ENCODE results near the gene GPR89A.
"Not testable (repeated sequence)": the region's sequence is repeated elsewhere in the genome, so short reads cannot be mapped to it uniquely, and the experiment has no call there.

Gene GPR89A

DNA sequence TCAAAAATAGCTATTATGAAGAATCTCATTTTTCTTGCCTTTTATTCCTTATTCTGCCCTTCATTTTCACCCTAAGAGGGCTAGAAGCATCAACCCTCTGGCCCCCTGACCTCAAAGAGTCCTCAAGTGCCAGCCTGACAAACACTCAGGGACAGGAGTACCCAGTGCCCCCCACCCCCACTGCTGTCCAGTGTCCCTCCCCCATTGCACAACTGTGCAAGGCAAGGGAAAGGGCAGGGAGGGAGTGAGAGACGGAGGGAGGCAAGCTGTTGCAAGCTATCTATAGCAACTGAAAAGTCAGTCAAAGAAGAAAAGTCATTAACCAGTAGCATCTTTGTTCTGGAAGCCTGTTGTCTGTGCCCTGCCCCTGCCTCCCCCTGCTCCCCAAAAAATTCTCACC is 78.3 kb downstream of the GPR89A start:
- DNase-seq (ENCODE audit: low spot score), result not testable (repeated sequence)

DNA sequence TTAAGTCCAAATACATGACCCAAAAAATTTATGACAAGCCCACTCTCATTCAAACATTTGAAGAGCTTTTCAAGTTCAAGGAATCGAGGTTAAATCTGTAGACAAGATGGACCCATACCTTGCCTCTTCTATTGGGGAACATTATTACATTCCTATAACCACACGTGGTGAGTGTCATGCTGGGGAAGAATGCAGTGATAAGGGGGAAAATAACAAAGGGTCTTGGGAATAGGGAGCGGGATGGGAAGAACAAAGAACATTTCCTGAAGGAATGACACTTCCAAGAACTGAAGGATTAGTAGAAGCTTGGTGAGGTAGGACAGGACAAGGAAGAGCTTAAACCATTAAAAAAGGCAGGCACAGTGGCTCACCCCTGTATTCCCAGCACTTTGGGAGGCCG is 80.5 kb downstream of the GPR89A start:
- no peak for DNase-seq (ENCODE audit: low spot score)

DNA sequence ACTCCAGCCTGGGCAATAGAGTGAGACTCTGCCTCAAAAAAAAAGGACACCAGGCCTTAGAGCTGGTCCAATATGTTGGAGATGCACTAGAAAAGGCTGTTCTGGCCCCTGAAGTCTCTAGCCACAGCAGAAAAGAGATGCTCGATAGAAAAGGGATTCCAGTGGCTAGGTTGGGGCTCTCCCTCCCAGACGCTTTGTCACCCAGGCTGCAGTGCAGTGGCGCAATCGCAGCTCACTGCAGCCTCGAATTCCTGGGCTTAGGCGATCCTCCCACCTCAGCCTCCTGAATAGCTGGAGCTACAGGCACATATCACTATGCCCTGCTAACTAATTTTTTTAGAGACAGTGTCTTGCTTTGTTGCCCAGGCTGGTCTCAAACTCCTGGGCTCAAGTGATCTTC is 81.1 kb downstream of the GPR89A start:
- no peak for DNase-seq (ENCODE audit: low spot score)

DNA sequence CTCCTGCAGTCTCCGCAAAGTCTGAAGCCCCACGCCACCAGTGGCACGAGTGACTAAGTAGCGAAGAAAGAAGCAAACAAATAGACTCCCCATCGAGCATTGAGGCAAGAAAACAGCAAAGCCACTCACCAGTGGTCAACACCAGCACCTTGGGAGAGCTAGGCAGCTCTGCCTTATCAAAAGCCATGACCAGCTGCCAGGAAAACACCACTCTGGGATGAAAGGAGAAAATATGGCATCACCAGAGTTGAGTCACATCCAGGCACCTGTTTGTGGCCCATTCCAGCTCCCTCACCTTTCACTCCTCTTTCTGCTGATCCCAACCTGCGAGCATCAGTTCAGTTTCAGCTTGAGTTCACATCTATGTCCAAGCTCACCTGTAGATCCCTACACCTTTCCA is 82.1 kb downstream of the GPR89A start:
- no peak for DNase-seq (ENCODE audit: low spot score)

DNA sequence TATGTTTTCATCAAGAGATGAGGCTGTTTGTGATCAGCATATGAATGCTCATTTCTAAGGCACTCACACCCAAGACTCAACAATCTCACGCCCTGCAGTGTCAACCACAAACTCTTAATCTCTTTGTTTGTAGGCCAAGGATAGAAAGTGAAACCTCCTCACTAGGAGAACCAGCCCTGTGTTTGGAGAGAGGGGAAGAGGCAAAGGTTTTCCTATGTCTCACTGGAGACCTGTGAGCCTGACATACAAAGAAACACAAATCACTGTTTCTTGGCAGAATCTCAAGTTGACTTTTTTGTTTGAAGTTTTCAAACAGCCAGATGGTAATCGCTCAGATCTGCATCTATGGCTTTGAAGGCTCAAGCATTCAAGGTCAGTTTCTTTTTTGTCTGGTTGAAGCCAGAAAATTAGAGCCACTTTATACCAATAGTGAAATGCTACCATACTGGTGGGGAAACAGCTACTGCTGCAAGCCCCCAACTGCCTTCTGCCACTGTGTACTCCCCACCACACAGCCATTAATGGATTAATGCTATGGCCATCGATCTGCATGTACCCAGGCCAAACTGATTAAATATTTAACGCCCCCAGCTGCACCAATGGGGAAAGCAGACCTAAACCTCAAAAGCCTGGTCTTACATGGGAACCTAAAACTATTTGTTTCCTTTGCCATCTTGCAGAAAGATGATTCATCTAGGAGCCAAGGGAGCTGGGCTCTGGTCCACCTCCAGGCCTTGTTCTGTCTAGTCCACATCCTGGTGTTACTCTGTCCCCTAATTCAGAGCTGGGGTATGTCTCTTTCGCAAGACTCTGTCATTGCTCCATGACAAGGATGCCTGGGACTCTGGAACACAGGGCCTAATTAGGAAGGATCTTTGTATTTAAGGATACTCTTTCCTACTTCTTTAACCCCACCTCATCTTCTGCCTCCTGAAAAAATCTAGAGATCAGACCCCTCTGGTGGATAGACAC is 83.1 kb downstream of the GPR89A start:
- DNase-seq (ENCODE audit: low spot score), result no peak

DNA sequence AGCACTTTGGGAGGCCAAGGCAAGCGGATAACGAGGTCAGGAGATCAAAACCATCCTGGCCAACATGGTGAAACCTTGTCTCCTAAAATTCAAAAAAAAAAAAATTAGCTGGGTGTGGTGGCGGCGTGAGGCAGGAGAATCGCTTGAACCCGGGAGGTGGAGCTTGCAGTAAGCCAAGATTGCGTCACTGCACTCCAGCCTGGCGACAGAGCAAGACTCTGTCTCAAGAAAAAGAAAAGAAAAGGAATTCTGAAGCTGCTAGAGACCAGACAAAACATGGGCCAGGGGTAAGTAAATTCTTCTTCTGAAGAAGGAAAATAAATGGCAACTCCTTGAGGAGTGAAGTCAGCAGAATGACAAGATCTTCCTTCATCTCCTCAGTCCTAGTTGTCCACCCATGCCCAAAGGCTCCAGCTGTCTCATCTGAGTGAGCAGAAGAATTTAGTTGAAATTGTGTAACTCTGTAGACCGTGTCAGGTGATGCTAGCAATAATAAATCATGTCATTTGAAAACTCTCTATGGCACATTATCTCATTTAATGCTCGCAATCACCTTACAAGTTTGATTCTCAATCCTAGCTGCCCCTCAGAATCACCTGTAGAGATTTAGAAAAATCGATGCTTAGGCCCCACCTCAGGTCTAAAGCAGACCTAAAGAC is 85.1 kb downstream of the GPR89A start:
- no peak for DNase-seq (ENCODE audit: low spot score)

DNA sequence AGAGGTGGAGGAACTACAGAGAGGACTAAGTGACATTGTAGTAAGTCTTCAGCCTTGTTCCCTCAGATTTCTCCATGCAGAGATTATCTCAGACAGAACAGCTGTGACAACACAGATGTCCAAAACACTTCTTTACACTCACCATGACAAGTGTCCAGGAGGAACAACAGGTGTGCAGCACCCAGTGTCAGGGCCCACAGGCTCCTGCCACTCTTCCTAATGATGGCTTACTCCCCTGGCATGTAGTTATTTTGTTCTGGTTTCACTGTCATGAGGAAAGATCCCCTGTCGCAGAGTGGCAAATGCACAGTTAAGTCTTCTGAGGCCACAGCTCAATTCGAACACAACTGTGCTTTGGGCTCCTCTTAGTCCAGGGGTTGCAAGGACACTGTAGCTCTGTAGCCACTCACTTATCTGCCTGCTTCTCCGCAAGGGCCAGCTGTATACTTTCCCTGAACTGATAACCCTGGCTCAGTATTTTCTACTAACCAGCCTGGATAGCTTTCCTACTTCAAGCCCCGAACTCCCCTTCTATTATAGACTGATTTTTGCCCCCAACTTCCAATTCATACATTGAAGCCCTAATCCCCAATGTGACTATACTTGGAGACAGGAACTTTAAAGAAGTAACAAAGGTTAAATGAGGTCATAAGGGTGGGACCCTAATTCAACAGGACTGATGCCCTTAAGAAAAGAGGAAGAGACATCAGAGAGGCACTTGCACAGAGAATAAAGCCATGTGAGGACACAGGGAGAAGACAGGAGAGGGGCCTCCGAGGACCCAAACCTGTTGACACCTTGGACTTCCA is 88.2 kb downstream of the GPR89A start:
- no peak for DNase-seq (ENCODE audit: low spot score)

DNA sequence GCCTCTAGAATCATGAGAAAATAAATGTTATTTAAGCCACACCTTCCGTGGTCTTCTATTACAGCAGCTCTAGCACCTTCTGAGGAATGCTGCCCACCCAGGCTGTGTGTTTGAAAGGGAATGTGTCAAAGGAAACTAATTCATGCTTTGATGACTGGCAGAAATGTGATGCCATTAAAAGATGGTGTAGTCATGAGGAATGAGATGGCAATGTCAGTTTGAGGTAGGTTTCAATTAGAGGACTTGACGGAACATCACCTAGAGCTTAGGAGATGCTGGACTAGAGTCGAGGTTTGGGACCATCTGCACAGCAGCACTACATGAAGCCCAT is 88.8 kb downstream of the GPR89A start:
- DNase-seq (ENCODE audit: low spot score), result no peak

DNA sequence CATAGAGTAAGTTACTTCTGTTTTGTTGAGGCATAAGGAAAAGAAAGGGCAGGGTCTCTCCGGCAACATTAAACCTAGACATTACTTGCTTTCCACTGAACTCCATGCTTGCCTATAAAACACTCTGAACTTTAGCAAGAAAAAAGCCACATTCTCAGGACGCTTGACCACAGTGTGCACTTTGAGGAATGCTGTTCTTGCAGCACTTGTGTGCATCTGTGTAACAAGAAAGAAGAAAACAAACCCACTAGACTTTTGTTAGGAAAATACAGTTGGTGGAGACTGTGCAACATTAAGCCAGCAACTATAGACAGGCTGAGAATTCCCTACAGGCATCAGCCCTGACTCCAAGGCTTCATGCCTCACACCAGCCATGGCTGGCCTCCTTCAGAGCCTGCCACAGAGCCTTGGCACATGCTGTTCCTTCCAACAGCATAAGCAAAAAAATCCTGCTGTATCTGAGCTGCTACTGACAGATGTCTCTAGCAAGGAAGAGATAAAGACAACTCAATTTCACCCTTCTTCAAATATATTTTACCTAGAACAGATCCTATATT is 93.6 kb downstream of the GPR89A start:
- no peak for DNase-seq (ENCODE audit: low spot score)

DNA sequence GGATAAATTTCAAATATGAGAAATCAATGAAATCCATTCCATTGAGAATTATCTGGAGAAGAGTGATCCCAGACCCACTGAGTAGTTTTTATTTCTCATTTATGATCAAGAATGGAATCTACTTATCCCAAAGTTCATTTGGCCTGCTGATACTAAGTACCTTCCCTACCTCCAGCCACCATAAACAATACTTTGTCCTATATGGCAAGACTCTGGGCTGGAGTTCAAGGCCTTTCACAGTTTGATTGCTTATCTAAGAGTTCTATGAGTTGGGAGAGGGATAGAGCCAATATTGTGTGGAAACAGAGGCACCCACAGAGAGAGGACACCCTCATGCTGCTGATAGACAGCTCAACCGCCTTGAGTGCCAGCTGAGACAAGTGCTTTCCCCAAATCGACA is 94.3 kb downstream of the GPR89A start:
- no peak for DNase-seq (ENCODE audit: low spot score)

DNA sequence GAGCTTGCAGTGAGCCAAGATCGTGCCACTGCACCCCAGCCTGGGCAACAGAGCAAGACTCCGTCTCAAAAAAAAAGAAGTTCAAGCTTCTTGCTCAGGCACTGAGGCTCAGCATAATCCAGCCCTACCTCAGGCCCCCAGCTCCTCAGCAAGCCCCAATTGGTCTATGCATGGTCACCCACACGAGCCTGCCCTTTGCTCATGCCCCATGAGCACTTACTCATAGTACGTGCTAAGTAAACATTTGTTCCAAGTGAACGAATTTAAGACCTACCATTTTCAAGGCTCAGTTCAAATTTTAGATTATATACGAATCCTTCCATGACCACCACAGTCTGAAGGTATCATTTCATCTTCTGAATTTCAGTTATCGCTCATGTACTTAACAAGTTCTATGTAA is 95.0 kb downstream of the GPR89A start:
- DNase-seq (ENCODE audit: low spot score), result no peak

DNA sequence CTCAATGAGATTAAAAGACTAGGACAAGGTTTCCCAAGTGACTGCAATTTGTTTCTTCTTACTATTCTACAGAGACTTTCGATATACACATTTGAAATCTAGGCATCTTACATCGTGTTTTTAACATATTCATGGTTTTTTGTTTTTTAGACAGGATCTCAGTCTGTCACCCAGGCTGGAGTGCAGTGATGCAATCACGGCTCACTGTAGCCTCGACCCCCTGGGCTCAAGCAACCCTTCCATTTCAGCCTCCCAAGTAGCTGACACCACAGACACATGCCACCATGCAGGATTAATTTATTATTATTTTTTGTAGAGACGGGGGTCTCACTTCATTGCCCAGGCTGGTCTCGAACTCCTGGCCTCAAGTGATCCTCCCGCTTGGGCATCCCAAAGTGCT is 97.8 kb downstream of the GPR89A start:
- DNase-seq (ENCODE audit: low spot score), result no peak

DNA sequence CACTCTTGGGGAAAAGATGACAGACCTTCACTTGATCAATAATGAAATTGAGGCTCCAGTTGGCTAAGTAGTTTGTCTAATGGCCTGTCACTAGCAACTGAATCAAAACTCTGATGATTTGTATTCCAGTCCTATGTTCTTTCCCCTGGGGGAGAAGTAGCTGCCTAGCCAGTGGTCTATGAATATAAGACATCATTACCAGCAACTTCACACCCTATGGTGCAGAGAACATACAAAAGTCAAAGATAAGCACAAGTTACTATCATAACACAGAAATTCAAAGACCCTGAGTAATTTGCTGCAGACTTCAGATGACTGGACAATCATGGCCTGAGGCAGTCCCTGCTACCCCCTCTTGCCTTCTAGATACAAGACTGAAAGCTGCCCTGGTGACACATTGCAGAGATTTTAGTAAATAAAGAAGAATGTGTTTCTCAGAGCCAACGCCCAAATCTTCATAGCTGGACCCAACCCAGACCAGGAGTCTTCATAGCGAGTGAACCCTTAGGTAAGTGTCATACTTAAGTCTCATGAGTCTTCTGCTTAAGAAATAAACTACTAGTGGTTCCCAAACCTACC is 98.4 kb downstream of the GPR89A start:
- DNase-seq (ENCODE audit: low spot score), result no peak

DNA sequence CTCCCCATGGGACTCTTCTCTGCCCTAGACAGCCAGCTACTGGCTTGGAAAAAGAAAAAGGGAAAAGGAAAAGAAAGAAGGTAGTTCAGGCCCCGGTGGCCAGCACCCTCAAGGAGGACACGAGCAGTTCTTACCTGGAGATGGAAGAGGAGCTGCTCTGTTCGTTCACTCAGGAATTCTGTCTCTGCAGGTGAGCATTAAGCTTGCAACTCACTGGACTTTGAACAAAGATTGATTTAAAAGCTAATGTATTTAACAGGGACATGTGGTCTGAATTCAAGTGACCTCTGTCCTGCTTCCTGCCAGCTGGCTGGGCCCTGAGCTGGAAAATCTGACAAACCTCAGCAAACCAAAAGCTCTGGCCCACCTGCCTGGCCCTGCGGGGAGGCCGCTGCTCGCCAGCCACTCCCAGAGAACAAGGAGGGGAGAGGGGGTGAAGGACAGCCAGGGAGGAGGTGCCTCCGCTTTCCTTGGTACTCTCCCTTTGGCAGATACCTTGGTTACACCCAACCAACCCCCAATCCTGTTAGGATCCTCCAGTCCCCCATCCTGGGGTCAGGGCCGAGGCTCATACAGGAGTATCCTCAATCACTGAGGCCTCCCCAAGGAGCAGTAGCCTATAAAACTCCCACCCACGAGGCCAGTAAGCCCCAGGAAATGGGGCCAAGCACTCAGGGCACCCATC is 99.5 kb downstream of the GPR89A start, which contains the start of gene PDZK1:
Gene PDZK1 (minus strand): TSS at position 186 of the 685 bp plus-strand sequence. CDS start 19,347 bp downstream, outside the sequence.
- no peak for DNase-seq (ENCODE audit: low spot score)

DNA sequence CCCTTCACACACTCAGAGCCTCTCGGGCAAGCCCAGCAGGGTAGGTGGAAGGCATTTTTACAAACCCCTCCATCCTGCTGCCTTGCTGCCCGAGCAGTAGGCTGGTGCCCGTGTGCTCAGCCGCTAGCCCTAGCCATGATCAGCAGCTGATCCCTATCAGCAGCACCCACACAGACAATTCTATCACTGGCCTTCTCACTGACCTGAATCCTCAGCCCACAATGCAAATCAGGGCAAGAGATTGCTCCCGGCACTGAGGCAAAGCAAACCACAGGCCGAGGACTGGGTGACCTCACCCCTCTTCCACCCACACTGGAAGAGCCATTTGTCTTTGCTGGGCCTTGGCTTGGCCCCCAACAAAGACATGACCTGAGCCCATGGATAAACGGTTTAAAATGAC is 100.3 kb downstream of the GPR89A start:
- no peak for DNase-seq (ENCODE audit: low spot score)

DNA sequence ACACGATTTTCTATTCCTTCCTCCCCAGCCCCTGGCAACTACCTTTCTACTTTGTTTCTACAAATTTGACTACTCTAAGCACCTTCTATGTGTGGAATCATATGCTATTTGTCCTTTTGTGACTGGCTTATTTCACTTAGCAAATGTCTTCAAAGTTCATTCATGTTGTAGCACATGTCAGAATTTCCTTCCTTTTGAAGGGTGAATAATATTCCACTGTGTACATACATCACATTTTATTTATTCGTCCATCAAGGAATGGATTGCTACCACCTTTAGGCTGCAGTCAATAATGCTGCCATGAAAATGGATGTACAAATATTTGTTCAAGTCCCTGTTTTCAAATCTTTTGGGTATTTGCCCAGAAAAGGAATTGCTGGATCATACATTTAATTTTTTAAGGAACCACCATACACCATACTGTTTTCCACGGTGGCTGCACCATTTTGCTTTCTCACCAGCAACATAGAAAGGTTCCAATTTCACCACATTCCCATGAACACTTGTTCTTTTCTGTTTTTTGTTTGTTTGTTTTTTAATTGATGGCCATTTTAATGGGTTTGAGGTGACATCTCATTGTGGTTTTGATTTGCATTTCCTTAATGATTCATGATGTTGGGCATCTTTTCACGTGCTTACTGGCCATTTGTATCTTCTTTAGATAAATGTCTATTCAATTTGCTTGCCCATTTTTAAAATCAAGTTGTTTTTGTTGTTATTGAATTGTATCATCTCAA is 102.7 kb downstream of the GPR89A start:
- no peak for DNase-seq (ENCODE audit: low spot score)

DNA sequence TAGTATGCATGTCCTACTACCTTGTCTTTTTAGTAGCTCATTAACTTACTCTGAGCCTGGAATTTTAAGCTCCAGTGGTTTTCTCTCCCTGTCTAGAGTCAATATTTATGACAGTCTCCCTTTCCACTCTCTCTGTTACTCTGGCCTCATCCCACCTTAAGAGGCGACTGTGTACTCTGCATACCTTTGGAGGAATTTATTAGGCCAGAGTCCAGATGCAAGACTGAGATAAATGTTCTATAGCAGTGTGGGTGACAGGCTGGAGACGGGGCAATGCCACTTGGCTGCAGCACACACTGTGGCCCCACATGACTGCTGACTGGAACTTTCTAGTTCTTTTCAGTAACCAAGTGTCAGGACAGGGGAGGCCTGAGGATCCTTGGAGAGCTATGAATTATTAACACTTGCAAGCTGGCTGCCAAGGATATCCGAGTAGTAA is 103.4 kb downstream of the GPR89A start:
- no peak for DNase-seq (ENCODE audit: low spot score)

DNA sequence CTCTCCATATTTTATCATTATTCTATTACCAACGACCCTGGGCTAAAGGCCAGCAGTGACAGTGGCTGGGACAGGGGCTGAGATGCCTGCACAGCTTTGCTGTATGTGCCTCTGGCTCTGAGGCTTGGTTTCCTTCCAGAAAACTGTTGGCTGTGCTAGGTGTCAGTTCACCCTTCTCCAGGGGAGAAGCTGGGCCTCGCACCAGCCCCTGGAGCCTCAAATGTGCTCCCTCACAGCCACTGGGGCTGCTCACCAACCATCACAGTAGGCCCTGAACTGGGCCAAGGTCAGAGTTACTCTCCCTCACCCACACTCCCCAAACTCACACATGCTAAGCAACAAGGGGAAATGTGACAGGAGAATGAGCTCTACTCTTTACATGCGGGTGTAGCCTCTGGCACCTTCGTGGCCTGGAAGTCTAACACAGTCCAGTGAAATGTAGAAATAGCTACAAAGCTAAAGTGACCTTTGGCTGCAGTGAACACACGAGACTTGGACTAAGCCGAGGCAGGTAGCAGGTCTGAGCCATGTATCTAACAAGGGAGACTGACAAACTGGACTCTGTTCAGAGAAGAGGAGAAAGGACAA is 106.8 kb downstream of the GPR89A start:
- DNase-seq (ENCODE audit: low spot score), result no peak

DNA sequence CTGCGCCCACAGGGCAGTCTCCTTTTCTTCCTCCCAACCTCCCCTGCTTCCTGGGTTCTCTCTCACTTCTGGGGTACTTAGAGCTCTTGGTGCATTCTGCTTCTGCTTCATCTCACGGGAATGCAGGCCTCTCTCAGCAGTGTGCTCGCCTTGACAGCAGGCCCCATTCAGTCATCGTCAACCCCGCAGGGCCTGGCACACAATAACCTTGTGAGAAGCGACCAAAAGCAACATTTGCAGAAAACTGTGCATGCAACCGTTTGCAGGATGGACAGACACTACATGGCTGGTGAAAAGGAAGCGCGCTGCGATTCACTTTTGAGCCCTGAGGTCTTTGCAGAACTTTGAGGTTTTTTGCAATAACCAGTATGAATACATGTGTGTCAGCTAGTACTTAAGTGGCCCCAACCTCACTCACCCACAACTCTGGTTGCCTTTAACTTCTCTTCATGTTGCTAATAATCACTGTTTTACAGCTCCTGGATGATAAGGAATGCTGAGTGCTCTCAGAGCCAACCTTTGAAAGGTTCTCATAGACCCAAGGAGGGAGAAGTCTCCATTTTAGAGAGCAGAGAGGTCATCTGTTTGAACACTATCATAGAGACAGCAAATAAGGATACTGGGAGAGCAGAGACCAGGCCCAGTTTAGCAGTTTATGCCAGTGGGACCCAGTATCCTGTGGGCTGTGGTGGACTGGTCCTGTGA is 109.0 kb downstream of the GPR89A start:
- no peak for DNase-seq (ENCODE audit: low spot score)

DNA sequence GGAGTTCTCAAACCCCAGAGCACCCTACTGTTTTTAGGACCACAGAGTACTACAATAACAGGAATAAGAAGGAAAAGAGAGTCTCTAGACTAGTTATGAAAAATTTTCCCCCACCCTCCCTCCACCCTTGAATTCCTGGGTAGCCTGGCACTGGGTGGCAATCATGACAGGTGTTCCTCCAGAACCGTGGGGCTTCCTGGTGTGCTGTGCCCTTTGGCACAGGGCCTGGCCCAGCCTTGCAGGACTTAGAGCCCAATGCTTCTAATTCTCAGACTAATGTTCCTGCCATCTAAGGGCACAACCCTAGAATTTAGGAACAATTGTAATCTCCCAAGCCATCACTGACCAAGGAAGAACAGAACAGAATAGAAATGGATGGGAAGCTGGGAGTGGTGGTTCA is 110.0 kb downstream of the GPR89A start:
- no peak for DNase-seq (ENCODE audit: low spot score)

Data from ecto neural progenitor cell (in vitro differentiated cells).